Activated CD4-positive, alpha-beta T cell treated with anti-CD3 and anti-CD28 coated beads, Interleukin-2, amount 50 U/mL, for 16 hours (primary cell): ENCODE results near the gene HOXA10.
A peak's percentile ranks its signal among the peaks of the same experiment; 100 is the strongest.

Experiments used
- DNase-seq: peaks from one replicate; pipeline ENCODE4 v3.0.0-alpha.2; 2020

The HOXA10 gene

DNA sequence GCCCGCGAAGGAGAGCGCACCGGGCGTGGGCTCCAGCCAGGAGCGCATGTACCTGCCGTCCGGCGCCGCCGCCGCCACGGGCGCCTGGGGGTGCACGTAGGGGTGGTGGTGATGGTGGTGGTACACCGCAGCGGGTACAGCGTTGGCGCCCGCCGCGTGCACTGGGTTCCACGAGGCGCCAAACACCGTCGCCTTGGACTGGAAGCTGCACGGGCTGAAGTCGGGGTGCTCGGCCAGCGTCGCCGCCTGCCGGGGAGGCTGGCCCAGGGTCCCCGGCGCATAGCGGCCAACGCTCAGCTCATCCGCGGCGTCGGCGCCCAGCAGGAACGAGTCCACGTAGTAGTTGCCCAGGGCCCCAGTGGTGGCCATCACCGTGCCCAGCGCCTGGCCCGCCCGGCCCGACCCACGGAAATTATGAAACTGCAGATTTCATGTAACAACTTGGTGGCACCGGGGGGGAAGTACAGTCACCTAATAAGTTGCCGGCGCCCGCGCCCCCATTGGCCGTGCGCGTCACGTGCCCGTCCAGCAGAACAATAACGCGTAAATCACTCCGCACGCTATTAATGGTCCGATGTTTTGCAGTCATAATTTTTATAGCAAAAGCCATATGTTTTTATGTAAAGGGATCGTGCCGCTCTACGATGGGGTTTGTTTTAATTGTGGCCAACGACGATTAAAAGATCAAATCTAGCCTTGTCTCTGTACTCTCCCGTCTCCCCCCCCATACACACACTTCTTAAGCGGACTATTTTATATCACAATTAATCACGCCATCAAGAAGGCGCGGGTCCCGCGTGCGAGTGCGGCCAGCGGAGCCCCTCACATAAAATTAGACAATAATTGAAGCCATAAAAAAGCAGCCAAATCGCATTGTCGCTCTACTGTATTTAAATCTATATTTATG lies 8.8 kb downstream of the HOXA10 start, which contains the start of gene HOXA9:
HOXA9 (minus strand) TSS at position 449 of the 907 bp plus-strand sequence; CDS start at position 369, 80 bp downstream.
- no peak for DNase-seq

DNA sequence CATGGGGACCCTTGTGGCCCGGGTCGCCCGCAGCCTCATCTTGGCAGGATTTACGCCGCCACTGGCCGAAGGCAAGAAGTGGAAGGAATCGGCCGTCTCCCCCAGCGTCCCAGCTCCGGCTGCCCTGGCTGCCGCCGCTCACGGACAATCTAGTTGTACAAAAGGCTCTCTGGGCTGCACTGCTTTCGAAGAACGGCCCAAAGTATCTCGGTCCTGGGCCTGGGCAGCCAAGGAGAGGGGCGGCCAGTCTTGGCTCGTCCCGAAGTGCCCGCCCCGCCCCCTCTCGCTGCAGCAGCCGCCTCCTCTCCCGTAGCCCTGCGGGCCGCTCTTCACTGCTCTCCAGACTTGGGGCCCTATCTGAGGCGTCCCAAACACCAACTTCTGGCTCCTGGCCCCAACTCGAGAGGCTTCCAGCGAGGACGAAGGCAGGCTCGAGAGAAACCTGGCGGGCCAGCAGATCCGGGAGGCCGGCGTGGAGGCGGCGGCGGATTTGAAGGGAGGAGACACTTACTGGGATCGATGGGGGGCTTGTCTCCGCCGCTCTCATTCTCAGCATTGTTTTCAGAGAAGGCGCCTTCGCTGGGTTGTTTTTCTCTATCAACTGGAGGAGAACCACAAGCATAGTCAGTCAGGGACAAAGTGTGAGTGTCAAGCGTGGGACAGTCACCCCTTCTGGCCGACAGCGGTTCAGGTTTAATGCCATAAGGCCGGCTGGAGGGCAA lies 9.6 kb downstream of the HOXA10 start:
- no peak for DNase-seq

- no peak for DNase-seq
These were observed 10.1 kb downstream of the HOXA10 start for GRCh38 chr7:27164045-27164366.

DNA sequence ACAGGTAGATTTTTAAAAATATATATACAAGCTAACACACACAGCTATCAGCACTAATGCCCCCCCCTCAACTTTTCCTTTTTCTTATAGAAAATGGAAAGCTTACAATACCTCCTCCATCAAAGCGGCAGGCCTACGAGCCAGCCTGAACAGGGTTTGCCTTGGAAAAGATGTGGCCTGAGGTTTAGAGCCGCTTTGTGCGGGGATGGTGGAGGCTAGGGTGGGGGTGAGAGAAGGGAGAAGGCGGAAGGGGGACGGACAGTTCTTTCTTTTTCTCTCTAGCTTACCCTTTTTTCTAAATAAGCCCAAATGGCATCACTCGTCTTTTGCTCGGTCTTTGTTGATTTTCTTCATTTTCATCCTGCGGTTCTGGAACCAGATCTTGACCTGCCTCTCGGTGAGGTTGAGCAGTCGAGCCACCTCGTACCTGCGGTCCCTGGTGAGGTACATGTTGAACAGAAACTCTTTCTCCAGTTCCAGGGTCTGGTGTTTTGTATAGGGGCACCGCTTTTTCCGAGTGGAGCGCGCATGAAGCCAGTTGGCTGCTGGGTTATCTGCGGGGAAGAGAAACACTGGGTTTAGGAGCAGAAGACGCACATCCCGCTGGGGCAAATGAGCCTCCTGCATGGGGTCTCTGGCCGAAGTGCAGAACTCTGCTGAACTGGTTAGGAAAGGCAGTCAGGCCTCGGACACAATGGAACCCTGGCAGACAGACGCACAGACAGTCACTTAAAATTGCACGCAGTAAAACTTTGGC lies 10.7 kb downstream of the HOXA10 start:
- DNase-seq: no peak

DNA sequence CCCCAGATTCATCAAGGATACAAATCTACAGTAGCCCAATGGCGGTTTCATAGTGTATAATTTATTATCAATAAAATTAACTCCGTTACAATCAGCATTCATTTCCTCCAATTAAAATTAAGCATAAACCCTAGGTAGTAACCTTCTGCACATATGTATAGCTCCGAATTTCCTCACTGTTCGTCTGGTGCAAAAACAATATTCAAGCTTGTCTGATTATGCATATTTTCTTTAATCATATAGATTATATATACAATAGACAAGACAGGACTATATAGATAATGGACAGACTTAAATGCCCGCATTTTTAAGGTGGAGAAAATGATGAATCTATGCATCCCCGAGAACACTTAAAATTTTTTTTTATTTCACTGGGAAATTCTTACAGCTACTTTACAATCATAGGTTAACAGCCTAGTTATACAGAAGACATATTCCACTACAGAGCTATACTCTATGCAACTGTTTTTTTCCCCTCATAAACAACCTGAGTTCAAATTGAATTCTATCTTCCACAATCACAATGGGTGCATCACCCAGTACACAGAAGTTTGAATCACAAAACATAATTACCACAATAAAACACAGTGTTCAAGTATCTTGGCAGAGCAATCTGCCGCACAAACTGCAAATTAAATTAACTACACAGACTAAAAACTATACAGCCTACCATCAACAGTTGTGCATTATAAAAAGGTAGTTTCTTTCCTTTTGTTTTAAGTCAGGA lies 11.4 kb downstream of the HOXA10 start:
- no peak for DNase-seq

DNA sequence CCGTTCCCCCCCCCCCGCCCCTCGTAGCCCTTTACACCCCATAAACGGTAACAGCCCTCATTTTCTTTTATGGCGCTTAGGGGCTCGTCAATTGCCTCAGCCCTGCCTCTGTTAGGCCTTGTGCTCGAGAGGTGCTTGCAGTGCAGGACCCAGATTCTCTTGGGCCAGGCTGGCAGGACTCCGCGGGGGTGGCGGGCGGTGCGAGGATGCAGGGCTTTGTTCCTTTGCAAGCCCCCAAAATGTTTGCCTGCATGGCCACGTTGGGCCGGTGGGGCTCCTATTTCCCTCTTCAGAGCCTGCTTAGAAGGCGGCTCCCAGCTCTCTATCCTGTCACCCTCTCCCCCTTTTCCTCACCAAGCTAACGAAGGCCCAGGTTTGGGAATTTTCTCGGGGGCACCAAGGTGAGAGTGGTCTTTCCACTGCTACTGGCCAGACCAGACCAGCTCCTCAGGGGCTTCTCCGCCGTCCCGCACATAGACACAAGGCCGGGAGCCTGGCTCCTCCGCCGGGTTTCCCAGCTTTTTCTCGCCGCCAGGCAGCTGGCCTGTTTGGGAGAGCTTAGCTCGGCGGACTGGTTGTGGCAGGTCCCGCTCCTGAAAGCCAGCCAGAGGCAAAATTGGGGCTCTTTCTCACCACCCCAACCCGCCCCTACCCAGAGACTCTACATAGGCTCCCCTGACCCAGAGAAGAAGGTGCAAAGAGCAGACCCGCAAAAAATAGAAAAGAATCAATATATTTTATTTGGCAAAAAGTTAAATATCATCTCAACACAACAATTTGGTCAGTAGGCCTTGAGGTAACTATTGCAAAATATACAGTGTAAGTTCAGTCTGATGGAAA lies 12.2 kb downstream of the HOXA10 start:
- DNase-seq: no peak

DNA sequence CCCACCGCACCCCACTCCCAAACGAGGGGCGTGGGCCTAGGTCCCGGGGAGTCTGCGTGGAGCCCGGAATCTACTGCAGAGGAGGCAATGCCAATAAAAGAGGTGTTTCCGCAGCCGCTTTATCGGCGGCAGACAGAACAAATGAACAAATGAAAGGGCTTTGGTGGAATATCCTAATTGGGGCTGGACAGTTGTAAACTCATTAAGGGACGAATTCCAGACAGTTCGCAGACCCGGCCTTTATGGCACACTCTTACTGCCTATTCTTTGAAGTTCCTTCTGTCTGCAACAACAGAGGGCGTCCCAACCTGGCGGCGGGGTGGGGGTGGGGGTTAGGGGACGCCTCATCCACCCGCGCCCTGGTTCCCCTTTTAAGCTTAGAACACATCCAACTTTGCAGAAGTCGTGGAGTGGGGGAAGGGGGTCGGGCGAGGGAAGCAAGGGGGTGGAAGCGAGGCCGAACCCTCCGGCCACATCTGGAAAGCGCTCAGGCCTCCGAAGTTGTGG lies 12.9 kb downstream of the HOXA10 start:
- no peak for DNase-seq

DNA sequence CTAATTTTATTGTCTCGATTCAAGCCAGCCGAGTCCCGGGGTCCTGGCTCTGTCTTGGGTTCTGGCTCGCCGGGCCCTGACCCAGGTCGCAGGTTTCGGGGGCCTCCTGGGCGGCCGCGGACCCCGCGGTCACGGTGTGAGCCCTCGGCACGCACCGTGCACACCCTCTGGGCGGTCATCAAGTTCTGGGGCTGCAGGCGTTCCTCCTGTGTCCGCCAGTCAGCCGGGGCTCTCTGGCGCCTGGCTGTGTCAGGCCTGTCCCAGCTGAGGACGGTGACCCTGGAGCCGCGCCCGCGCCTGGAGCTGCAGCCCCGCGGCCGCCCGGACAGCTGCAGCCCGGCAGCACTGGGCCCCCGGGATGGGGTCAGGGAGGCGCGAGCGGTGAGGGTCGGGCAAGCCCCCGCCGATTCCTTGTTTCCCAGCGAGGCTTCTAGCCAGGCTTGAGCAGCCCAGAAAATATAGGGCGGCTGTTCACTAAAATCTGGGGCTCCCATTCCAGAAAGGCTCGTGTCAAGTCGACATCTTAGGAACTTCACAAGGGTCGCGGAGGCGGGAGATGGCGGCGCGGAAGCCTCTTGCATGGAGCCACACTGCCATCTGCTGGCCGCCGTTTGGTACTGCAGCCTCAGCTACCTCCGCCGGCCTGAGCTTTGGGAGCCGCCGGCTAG lies 13.4 kb downstream of the HOXA10 start:
- peak; percentile 80 for DNase-seq

- DNase-seq: no peak
These were observed 14.0 kb downstream of the HOXA10 start for GRCh38 chr7:27160145-27160545.

GRCh38 chr7:27159266-27160144 lies 14.6 kb downstream of the HOXA10 start:
- no peak for DNase-seq

DNA sequence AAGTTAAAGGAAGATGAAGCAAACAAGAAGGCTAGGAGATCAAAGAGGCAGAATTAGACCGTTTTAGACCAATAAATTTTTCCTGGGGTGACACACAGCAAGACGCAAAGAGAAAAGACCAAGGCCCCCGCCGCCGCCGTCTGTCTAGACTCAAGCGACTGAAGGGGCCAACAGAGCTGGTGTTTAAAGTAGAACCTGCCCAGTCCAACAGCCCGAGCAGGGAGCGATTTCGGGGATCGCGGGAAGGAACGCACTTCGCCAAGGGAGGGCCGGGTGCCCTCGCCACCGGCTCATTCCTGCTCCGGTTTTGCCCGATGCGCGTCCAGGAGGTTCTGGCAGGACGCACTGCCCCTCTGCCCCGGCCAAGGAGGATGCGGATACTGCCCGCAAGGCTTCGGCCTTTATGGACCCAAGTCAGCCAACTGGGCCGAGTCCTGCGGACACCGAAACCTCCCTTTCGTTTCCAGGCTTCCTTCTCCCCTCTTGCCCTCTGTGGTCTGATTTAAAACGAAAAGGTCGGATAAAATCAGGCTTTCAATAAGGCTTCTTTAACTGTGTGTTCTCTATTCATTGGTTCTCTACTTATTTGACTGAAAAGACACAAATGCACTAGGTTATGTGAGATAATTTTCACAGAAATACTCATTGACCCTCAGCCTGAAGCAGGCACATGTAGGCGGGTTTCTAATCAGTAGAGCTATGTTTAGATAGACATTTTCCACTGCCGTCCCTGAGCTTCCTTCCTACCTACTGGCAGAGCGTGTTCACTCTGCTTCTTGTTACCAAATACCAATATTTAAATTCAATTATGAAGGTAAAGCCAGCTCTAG lies 15.5 kb downstream of the HOXA10 start:
- DNase-seq: no peak

- no peak for DNase-seq
These were observed 16.3 kb downstream of the HOXA10 start for GRCh38 chr7:27157702-27158431.

- no peak for DNase-seq
These were observed 17.0 kb downstream of the HOXA10 start for GRCh38 chr7:27156916-27157701.

DNA sequence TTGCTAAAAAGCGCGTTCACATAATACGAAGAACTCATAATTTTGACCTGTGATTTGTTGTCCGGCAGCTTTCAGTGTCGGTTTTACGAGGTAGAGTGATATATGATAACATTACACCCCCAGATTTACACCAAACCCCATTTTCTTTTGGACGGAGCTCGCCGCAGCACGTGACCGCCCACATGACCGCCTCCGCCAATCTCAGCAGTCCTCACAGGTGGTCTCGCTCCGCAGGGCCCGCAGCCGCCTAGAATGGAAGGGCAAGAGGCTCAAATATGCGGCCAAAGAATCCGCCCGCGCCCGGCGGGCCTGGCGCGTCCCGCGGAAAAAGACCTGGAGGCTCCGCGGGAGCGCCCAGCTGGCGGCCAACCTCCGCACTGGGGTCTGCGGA lies 17.6 kb downstream of the HOXA10 start, which contains the start of gene HOXA7:
HOXA7 (minus strand) TSS at position 168 of the 391 bp plus-strand sequence; CDS start at position 38, 130 bp downstream.
- DNase-seq: no peak

DNA sequence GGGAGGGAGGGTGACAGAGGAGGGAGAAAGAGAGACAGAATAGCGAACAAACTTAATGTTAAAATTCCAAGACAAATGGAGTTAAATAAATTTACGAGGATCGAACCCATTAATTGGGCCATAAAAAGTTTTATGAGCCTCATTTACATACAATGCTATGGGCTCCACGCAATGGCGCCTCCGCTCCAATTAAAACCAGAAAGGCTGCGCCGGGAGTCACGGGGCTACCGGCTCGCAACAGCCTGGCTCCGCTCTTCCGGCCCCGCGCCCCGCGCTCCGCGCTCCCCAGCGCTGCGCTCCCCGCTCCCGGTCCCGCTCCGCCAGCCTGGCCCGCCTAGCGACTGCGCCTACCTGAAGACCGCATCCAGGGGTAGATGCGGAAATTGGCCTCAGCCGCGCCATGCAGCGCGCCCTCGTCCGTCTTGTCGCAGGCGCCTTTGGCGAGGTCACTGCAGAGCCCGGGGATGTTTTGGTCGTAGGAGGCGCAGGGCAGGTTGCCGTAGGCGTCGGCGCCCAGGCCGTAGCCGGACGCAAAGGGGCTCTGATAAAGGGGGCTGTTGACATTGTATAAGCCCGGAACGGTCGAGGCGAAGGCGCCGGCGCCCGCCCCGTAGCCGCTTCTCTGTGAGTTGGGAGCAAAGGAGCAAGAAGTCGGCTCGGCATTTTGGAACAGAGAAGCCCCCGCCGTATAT lies 18.2 kb downstream of the HOXA10 start:
- no peak for DNase-seq
